OCI-LY3 (cell line): Measurements from ENCODE around the gene KANSL2.
A peak's percentile ranks its signal among the peaks of the same experiment; 100 is the strongest.
"Not testable (repeated sequence)": the region's sequence is repeated elsewhere in the genome, so short reads cannot be mapped to it uniquely, and the experiment has no call there.

ENCODE experiments used
- H2AFZ ChIP-seq: fragments of 200-600, 300-600 bp; shearing (Covaris generic); 2 replicates; pipeline ENCODE4 v1.6.0; 2014; ENCODE audit warnings: antibody characterized with exemption, low read depth, low read length
- H3K27ac ChIP-seq: fragments of 200-600, 300-600 bp; sonication (generic); 2 replicates; pipeline ENCODE4 v1.5.1; 2014; ENCODE audit warnings: mild to moderate bottlenecking, low read length, moderate library complexity, mixed read lengths
- H3K27me3 ChIP-seq: fragments of 200-600, 300-600 bp; sonication (generic); 2 replicates; pipeline ENCODE4 v1.6.1; 2014; ENCODE audit warnings: low read depth, low read length, mixed read lengths
- H3K36me3 ChIP-seq: fragments of 200-600, 300-600 bp; sonication (generic); replicated peaks from 2 replicates; pipeline ENCODE3; 2014; ENCODE audit warnings: low read depth, low read length, mixed read lengths
- H3K4me1 ChIP-seq: fragments of 300-600, 200-600 bp; sonication (generic); 2 replicates; pipeline ENCODE4 v1.6.1; 2014; ENCODE audit warnings: low read length, mixed read lengths
- H3K4me2 ChIP-seq: fragments of 200-600, 300-600 bp; sonication (generic); 2 replicates; pipeline ENCODE4 v1.6.1; 2014; ENCODE audit warnings: low read length, mixed read lengths
- H3K4me3 ChIP-seq: fragments of 300-600, 200-600 bp; sonication (generic); 2 replicates; pipeline ENCODE4 v1.5.1; 2014; ENCODE audit warnings: antibody characterized with exemption, mild to moderate bottlenecking, low read length, moderate library complexity
- H3K79me2 ChIP-seq: fragments of 300-600, 200-600 bp; shearing (Covaris generic); 2 replicates; pipeline ENCODE4 v1.6.1; 2014; ENCODE audit warnings: mild to moderate bottlenecking, low read length, mixed read lengths
- H3K9ac ChIP-seq: fragments of 300-600, 200-600 bp; shearing (Covaris generic); 2 replicates; pipeline ENCODE4 v1.6.0; 2014; ENCODE audit warnings: mild to moderate bottlenecking, low read length, moderate library complexity
- H3K9me3 ChIP-seq: fragments of 200-600, 300-600 bp; shearing (Covaris generic); 2 replicates; pipeline ENCODE4 v1.6.1; 2014; ENCODE audit warnings: low read length, mixed read lengths; ENCODE audit not compliant: insufficient read depth
- H4K20me1 ChIP-seq: fragments of 200-600, 300-600 bp; sonication (generic); 2 replicates; pipeline ENCODE4 v1.6.1; 2016; ENCODE audit warnings: low read length, mixed read lengths; ENCODE audit not compliant: insufficient read depth
- CTCF ChIP-seq: fragments of 200-600, 300-600 bp; sonication (generic); IDR thresholded peaks from 2 replicates; pipeline ENCODE4 v1.5.1; 2014; ENCODE audit warnings: antibody characterized with exemption, low read length, low read depth
- EZH2phosphoT487 ChIP-seq: fragments of 200-600 bp; shearing (Covaris generic); IDR thresholded peaks from 2 replicates; pipeline ENCODE4 v1.6.1; 2018; ENCODE audit warnings: antibody characterized with exemption, mixed run types, low read depth

The KANSL2 gene

GRCh38 chr12:48627556-48627955, 54.5 kb downstream of the KANSL2 start:
- no peak overlapping the region for H3K27ac ChIP-seq
- H4K20me1 ChIP-seq, result no peaks in the 10 kb centered on the region
- no peak overlapping the region for H3K4me3 ChIP-seq
- no peak overlapping the region for H3K9ac ChIP-seq
- no peaks in the 10 kb centered on the region for H3K9me3 ChIP-seq
- no peaks in the 10 kb centered on the region for H3K79me2 ChIP-seq
- no peak overlapping the region for H2AFZ ChIP-seq
- H3K27me3 ChIP-seq, result no peaks in the 10 kb centered on the region
- no peak overlapping the region for H3K4me2 ChIP-seq
- TF ChIP-seq CTCF (no peak), EZH2phosphoT487 (no peak)
- H3K36me3 ChIP-seq, result no peaks in the 10 kb centered on the region
- peaks cover 11% of the 10 kb centered on the region for H3K4me1 ChIP-seq

- not testable (repeated sequence) for H3K27ac ChIP-seq, H3K36me3 ChIP-seq, H4K20me1 ChIP-seq, H3K4me2 ChIP-seq, H3K27me3 ChIP-seq, H3K4me3 ChIP-seq, H2AFZ ChIP-seq, H3K9ac ChIP-seq, H3K9me3 ChIP-seq, H3K4me1 ChIP-seq, H3K79me2 ChIP-seq
These were observed 59.0 kb downstream of the KANSL2 start for GRCh38 chr12:48622997-48623396.

- Histone ChIP-seq H3K9me3 (no peaks in the 10 kb centered on the region), H3K4me1 (no peaks in the 10 kb centered on the region), H3K36me3 (no peaks in the 10 kb centered on the region), H3K4me3 (no peak overlapping the region), H3K27me3 (no peaks in the 10 kb centered on the region), H2AFZ (no peak overlapping the region; the same call in 1 of the 2 replicates), H3K27ac (no peak overlapping the region), H4K20me1 (no peaks in the 10 kb centered on the region), H3K9ac (no peak overlapping the region), H3K79me2 (no peaks in the 10 kb centered on the region), H3K4me2 (peak overlapping the region; percentile 30; the same call in 1 of the 2 replicates)
- no peak for TF ChIP-seq EZH2phosphoT487
- peak; percentile 94 for TF ChIP-seq CTCF
These were observed 63.5 kb downstream of the KANSL2 start for GRCh38 chr12:48618541-48618940.

- Histone ChIP-seq H4K20me1 (no peaks in the 10 kb centered on the region), H3K36me3 (no peaks in the 10 kb centered on the region), H2AFZ (no peak overlapping the region), H3K9ac (no peak overlapping the region), H3K4me3 (no peak overlapping the region), H3K4me1 (no peaks in the 10 kb centered on the region), H3K27ac (no peak overlapping the region), H3K9me3 (no peaks in the 10 kb centered on the region), H3K4me2 (no peak overlapping the region), H3K27me3 (no peaks in the 10 kb centered on the region), H3K79me2 (no peaks in the 10 kb centered on the region)
- TF ChIP-seq CTCF (no peak), EZH2phosphoT487 (no peak)
These were observed 66.4 kb downstream of the KANSL2 start for GRCh38 chr12:48615681-48616080.

GRCh38 chr12:48613321-48613720, 68.7 kb downstream of the KANSL2 start:
- Histone ChIP-seq H3K9me3 (no peaks in the 10 kb centered on the region), H3K4me2 (no peak overlapping the region), H2AFZ (no peak overlapping the region), H3K79me2 (no peaks in the 10 kb centered on the region), H3K9ac (no peak overlapping the region), H3K36me3 (no peaks in the 10 kb centered on the region), H3K4me3 (no peak overlapping the region), H3K27ac (no peak overlapping the region), H3K27me3 (no peaks in the 10 kb centered on the region), H4K20me1 (no peaks in the 10 kb centered on the region), H3K4me1 (no peaks in the 10 kb centered on the region)
- TF ChIP-seq CTCF, result no peak
- TF ChIP-seq EZH2phosphoT487, result no peak
